ENCODE results near the gene ALDH1B1. TPM values are rescaled to one million over a fixed set of nuclear protein-coding genes. Genes with fewer than 3 reads are reported as not detected.

ALDH1B1 gene
- total and polyA plus RNA-seq, 2 of the 13 experiments (the other 11 are each of a cell fraction or from before 2014, with no cell fraction given) = 45.1 to 125 TPM

GRCh38 chr9:38380872-38381534 is 11.5 kb upstream of the ALDH1B1 start (continued):
- TF ChIP-seq ESRRA (CRISPR knock-in tag; IDR thresholded peaks at IDR 0.05; ENCODE audit: low read depth) (peak; percentile 61), GLMP (CRISPR knock-in tag; IDR thresholded peaks at IDR 0.05; ENCODE audit: borderline replicate concordance) (no peak), ZNF567 (CRISPR knock-in tag; IDR thresholded peaks at IDR 0.05; ENCODE audit: borderline replicate concordance) (peak; percentile 62; the same call in 1 of the 2 replicates), GATAD2A (CRISPR knock-in tag; IDR thresholded peaks at IDR 0.05) (peak; percentile 97), KLF16 (CRISPR knock-in tag; IDR thresholded peaks at IDR 0.05) (peak in 1 of 2 experiments; percentile 91; a peak in 2 of 4 replicates), BRF2 (CRISPR knock-in tag; IDR thresholded peaks at IDR 0.05) (no peak), ZNF207 (IDR thresholded peaks at IDR 0.05; ENCODE audit: borderline replicate concordance) (no peak), PREB (CRISPR knock-in tag; IDR thresholded peaks at IDR 0.05) (no peak), ZNF580 (CRISPR knock-in tag; IDR thresholded peaks at IDR 0.05; ENCODE audit: borderline replicate concordance, low read depth) (peak; percentile 93; the same call in 1 of the 2 replicates), ZNF263 (CRISPR knock-in tag; IDR thresholded peaks at IDR 0.05) (peak; percentile 77; the same call in 1 of the 2 replicates), SNAPC2 (CRISPR knock-in tag; IDR thresholded peaks at IDR 0.05) (no peak), NFRKB (IDR thresholded peaks at IDR 0.05) (no peak), ZZZ3 (CRISPR knock-in tag; IDR thresholded peaks at IDR 0.05; ENCODE audit: borderline replicate concordance) (no peak), SALL1 (CRISPR knock-in tag; IDR thresholded peaks at IDR 0.05) (peak; percentile 97), ZNF530 (CRISPR knock-in tag; IDR thresholded peaks at IDR 0.05; ENCODE audit: low read depth) (no peak), LRRFIP1 (CRISPR knock-in tag; conservative IDR thresholded peaks at IDR 0.05) (no peak), DZIP1 (CRISPR knock-in tag; IDR thresholded peaks at IDR 0.05) (no peak), RAD21 (CRISPR knock-in tag; IDR thresholded peaks at IDR 0.05) (no peak), CREB1 (IDR thresholded peaks at IDR 0.05) (no peak), CREB1 (CRISPR knock-in tag; IDR thresholded peaks at IDR 0.05) (peak; percentile 59; the same call in 1 of the 2 replicates), ZNF143 (CRISPR knock-in tag; IDR thresholded peaks at IDR 0.05) (no peak), MEF2D (CRISPR knock-in tag; IDR thresholded peaks at IDR 0.05) (peak; percentile 67; the same call in 1 of the 2 replicates)

Data from HepG2 (cell line).